ENCODE results near the gene RPS17.

The RPS17 gene

DNA sequence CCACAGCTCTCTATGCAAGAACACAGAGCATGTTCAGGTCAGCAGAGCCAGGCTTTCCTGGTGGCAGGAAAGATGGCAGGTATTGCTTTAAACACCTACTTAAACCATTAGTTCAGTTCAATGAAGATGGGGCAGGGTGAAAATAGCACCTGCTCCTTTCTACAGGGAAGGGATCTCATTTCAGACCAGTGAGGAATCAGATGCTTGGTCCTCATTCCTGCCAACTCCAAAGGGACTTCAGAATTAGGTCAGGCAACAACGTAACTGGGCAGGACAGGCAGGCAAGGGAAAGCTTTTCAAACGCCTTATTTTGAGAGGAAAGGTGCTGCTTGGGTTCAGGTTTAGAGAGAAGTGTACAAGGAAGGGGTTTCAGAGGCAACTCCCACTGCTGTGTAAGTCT is 12.6 kb upstream of the RPS17 start:
- TF ChIP-seq, protein P1, sequence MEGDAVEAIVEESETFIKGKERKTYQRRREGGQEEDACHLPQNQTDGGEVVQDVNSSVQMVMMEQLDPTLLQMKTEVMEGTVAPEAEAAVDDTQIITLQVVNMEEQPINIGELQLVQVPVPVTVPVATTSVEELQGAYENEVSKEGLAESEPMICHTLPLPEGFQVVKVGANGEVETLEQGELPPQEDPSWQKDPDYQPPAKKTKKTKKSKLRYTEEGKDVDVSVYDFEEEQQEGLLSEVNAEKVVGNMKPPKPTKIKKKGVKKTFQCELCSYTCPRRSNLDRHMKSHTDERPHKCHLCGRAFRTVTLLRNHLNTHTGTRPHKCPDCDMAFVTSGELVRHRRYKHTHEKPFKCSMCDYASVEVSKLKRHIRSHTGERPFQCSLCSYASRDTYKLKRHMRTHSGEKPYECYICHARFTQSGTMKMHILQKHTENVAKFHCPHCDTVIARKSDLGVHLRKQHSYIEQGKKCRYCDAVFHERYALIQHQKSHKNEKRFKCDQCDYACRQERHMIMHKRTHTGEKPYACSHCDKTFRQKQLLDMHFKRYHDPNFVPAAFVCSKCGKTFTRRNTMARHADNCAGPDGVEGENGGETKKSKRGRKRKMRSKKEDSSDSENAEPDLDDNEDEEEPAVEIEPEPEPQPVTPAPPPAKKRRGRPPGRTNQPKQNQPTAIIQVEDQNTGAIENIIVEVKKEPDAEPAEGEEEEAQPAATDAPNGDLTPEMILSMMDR (IDR thresholded peaks at IDR 0.05; ENCODE audit: low read depth, low read length): no peak
- in situ Hi-C loops (cut with HindIII; ENCODE audit: low sequenced_read_pairs): no loop called here
- no peak for DNase-seq (ENCODE audit: low read depth, low spot score)
- no peak overlapping the region for H3K4me3 ChIP-seq (ENCODE audit: low read depth, low read length)

DNA sequence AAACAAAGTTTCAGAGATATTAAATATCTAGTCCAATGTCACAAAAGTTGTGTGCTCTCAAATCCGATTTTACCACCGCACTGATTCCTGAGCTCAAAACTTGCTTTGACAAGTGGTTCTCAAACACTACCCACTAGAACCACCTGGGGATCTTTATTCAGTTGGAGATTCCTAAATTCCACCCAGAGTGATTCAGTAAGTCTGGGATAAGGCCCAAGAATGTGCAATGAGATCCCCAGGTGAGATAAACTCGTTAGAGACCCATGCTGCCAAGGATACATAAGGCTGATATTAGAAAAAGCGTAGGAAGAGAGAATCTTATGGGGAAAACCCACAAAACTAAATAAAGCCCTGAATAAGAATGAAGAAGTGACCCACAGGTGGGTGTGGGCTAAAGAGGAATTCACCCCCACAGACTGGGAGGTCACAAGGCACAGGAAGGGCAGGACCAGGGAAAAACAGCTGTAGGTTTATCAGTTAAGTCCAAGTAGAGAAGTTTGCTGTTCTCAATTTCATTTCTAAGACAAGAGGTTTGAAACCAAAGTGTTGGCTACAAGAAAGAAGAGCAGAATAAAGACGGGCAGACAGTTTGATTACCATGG is 11.5 kb upstream of the RPS17 start:
- DNase-seq (ENCODE audit: low read depth, low spot score): no peak
- H3K4me3 ChIP-seq (ENCODE audit: low read depth, low read length): no peak overlapping the region
- TF ChIP-seq, protein P1 (IDR thresholded peaks at IDR 0.05; ENCODE audit: low read depth, low read length): no peak
- in situ Hi-C loops (cut with HindIII; ENCODE audit: low sequenced_read_pairs): no loop called here

DNA sequence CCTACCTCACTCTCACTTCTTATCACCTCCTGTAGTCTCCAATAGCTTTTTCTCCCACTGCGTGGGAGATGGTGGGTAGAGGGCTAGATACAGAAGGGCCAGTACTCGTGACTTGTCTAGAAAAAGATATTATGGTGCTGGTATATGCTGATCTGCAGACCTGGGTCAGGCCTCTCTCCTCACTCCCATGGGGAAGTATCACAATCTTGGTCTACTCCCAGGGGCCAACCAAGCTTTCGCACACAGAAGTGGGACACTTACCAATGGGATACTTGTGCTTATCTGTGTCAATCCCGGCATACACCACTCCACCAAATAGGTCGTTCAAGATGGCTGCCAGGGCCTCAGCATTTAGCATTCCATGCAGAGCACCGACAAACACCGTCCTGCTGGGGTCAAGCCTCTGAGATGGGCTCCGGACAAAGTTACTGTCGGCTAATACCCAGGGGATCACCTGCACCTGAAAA is 9.0 kb upstream of the RPS17 start:
- in situ Hi-C loops (cut with HindIII; ENCODE audit: low sequenced_read_pairs): loop anchor here (25.0 kb wide), 1 partner anchor 463 kb away; the partner anchor contains the start of gene C15orf40
- no peak for DNase-seq (ENCODE audit: low read depth, low spot score)
- TF ChIP-seq, protein P1 (IDR thresholded peaks at IDR 0.05; ENCODE audit: low read depth, low read length): no peak
- no peak overlapping the region for H3K4me3 ChIP-seq (ENCODE audit: low read depth, low read length)

DNA sequence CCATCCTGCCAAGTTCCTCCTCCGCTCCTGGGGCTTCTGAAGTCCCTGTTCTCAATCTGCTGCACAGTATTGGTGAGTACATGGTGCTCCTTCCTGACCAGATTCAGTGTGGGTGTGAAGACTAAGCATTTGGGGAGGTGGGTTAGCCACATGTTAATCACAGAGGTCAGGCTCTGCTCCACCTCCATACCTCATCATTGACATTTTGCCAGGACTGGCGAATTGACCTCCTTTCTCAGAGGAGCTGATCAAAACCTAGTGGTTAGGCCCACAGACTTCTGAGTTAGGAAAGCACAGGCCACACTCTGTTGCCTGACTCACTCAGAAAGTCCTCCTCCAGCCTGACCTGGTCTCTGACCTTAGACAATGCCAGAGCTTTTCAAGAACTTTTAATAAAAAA is 8.4 kb upstream of the RPS17 start:
- TF ChIP-seq, protein P1 (IDR thresholded peaks at IDR 0.05; ENCODE audit: low read depth, low read length): no peak

DNA sequence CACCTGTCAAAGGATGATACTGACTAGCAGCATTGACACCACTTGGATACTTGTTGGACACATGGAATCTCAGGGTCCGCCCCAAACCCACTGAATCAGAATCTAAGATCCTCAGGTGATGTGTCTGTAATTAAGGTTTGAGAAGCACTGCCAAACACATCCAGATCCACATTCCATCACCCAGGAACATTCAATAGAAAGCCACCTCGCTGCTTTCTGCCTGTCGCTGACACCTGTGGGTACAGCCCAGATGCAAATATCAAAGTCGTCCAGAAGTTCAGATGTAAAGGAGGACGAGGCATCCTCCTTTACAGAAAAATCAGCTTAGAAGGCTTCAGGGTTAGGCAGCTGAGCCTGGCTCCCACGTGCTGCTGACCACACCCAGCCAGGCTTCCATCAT is 5.2 kb upstream of the RPS17 start:
- in situ Hi-C loops (cut with HindIII; ENCODE audit: low sequenced_read_pairs): loop anchor here (25.0 kb wide), 1 partner anchor 467 kb away; the partner anchor contains the start of gene C15orf40
- TF ChIP-seq, protein P1 (IDR thresholded peaks at IDR 0.05; ENCODE audit: low read depth, low read length): no peak
- H3K4me3 ChIP-seq (ENCODE audit: low read depth, low read length): no peak overlapping the region

More for the DNA sequence above, 8.4 kb upstream of the RPS17 start:
- H3K4me3 ChIP-seq (ENCODE audit: low read depth, low read length): no peak overlapping the region
- in situ Hi-C loops (cut with HindIII; ENCODE audit: low sequenced_read_pairs): loop anchor here (25.0 kb wide), 1 partner anchor 464 kb away; the partner anchor contains the start of gene C15orf40
- DNase-seq (ENCODE audit: low read depth, low spot score): no peak

DNA sequence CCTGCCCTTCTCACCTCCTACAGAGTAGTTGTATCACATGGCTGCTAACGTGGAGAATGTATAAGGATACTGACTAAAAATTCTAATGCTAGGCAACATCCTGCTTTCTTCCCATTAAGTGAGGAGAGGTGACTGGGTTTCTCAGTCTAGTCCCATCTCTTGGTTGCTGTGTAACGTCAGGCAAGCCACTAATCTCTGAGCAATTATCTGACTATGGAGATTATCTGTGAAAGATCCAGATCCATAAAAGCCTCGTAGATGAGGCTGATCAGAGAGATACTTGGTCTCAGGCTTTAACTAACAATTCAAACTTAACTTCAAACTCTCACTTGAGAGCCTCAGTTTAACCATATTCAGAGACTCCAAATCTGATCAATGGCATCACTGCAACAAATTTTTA is 4.7 kb upstream of the RPS17 start:
- in situ Hi-C loops (cut with HindIII; ENCODE audit: low sequenced_read_pairs): loop anchor here (25.0 kb wide), 1 partner anchor 467 kb away; the partner anchor contains the start of gene C15orf40
- no peak overlapping the region for H3K4me3 ChIP-seq (ENCODE audit: low read depth, low read length)
- no peak for DNase-seq (ENCODE audit: low read depth, low spot score)
- TF ChIP-seq, protein P1 (IDR thresholded peaks at IDR 0.05; ENCODE audit: low read depth, low read length): no peak

More for the DNA sequence above, 5.2 kb upstream of the RPS17 start:
- no peak for DNase-seq (ENCODE audit: low read depth, low spot score)
